ENCODE measurements around the gene EOLA1.
"Not testable (repeated sequence)": the region's sequence is repeated elsewhere in the genome, so short reads cannot be mapped to it uniquely, and the experiment has no call there.

EOLA1 gene

DNA sequence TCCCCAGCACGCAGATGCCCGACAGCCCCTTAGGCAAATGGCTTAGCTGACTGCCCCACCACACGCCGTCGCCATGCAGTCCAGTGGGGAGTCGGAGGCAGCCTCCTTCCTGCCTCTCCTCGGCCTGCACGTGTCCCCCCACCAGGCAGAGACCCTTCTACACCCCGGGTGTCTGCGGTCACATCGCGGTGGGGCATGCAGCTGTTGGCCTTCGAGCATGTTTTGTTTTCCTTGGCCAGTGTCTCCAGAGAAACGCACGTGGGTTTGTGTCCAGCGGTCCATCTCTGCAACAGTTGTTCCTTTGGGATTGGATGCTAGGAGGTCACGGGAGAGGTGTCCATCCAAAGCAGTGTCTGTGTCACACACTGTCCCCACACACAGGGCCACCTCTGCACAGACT is 54.4 kb downstream of the EOLA1 start, which contains the start of gene HSFX2:
TSS of gene HSFX2 (minus strand) at position 101 of the 400 bp plus-strand sequence. CDS start 614 bp downstream, outside the sequence.
- H3K4me1 ChIP-seq (ENCODE audit: insufficient read depth, poor library complexity, severe bottlenecking); H3K9me3 ChIP-seq (ENCODE audit: severe bottlenecking); H3K36me3 ChIP-seq (ENCODE audit: low read depth); H3K27ac ChIP-seq (ENCODE audit: poor library complexity, severe bottlenecking); ATAC-seq (ENCODE audit: low read depth); H3K27me3 ChIP-seq (ENCODE audit: insufficient read depth, poor library complexity, severe bottlenecking); DNase-seq (ENCODE audit: low spot score); H3K4me3 ChIP-seq (ENCODE audit: severe bottlenecking): not testable (repeated sequence)

- H3K36me3 ChIP-seq (ENCODE audit: low read depth); H3K9me3 ChIP-seq (ENCODE audit: severe bottlenecking); DNase-seq (ENCODE audit: low spot score); H3K27ac ChIP-seq (ENCODE audit: poor library complexity, severe bottlenecking); ATAC-seq (ENCODE audit: low read depth); H3K4me1 ChIP-seq (ENCODE audit: insufficient read depth, poor library complexity, severe bottlenecking); H3K27me3 ChIP-seq (ENCODE audit: insufficient read depth, poor library complexity, severe bottlenecking); H3K4me3 ChIP-seq (ENCODE audit: severe bottlenecking): not testable (repeated sequence)
Observed at GRCh38 chrX:149595943-149596342, 55.1 kb downstream of the EOLA1 start.
